Natural killer cell (primary cell): ENCODE results near the gene ANKH. TPM values are rescaled to one million over a fixed set of nuclear protein-coding genes. Genes with fewer than 3 reads are reported as not detected.
A peak's percentile ranks its signal among the peaks of the same experiment; 100 is the strongest.

Experiments used
- ATAC-seq, 3 donors: fragments of 150-1000 bp in 2 of 3; fragments of 200-7000 bp in 1 of 3; cut with Tn5 transposase; 1 replicate in 1 of 3; 2 replicates in 2 of 3; pipeline ENCODE4 v1.10.0; 2021; ENCODE audit warnings: mild to moderate bottlenecking in 2 of 3, moderate library complexity in 2 of 3
- DNase-seq, 2 donors: peaks; one replicate each; pipeline versions ENCODE4 v3.0.0 to v3.0.0-alpha.2; 2013 to 2021; ENCODE audit warnings: mixed read lengths in 1 of 2
- H3K27ac ChIP-seq: one replicate; pipeline ENCODE4 v1.5.1; 2013; ENCODE audit warnings: mild to moderate bottlenecking, low read length
- H3K27me3 ChIP-seq: one replicate; pipeline ENCODE4 v1.6.1; 2013; ENCODE audit warnings: low read length; ENCODE audit not compliant: control insufficient read depth, insufficient read depth
- H3K36me3 ChIP-seq: one replicate; pipeline ENCODE4 v1.6.1; 2013; ENCODE audit warnings: low read length; ENCODE audit not compliant: control insufficient read depth, insufficient read depth
- H3K4me1 ChIP-seq: one replicate; pipeline ENCODE4 v1.6.1; 2013; ENCODE audit warnings: low read length; ENCODE audit not compliant: control insufficient read depth, insufficient read depth
- H3K4me3 ChIP-seq: one replicate; pipeline ENCODE4 v1.5.1; 2013; ENCODE audit warnings: low read length
- H3K9me3 ChIP-seq: one replicate; pipeline ENCODE4 v1.6.1; 2013; ENCODE audit warnings: low read length; ENCODE audit not compliant: control insufficient read depth, insufficient read depth
- H3K27ac Mint-ChIP-seq, 2 donors: one replicate each; pipeline ENCODE4 v1.8.0; 2022; ENCODE audit warnings: mild to moderate bottlenecking in 2 of 2, mixed read lengths in 2 of 2, moderate library complexity in 1 of 2
- H3K27me3 Mint-ChIP-seq, 2 donors: one replicate each; pipeline ENCODE4 v1.8.0; 2022; ENCODE audit warnings: low read depth in 2 of 2, mixed read lengths in 2 of 2
- H3K36me3 Mint-ChIP-seq: one replicate; pipeline ENCODE4 v1.8.0; 2022; ENCODE audit warnings: mixed read lengths
- H3K4me1 Mint-ChIP-seq, 2 donors: one replicate each; pipeline ENCODE4 v1.8.0; 2022; ENCODE audit warnings: mixed read lengths in 2 of 2
- H3K4me3 Mint-ChIP-seq: one replicate; pipeline ENCODE4 v1.8.0; 2022; ENCODE audit warnings: mild to moderate bottlenecking, moderate library complexity, mixed read lengths
- H3K9me3 Mint-ChIP-seq, 2 donors: one replicate each; pipeline ENCODE4 v1.8.0; 2022; ENCODE audit warnings: mixed read lengths in 2 of 2
- WGBS: methylation state at CpG from one replicate; pipeline ENCODE4 v1.1.7; 2013; ENCODE audit warnings: missing lambda C conversion rate; ENCODE audit not compliant: insufficient coverage; 5-methylcytosine and 5-hydroxymethylcytosine counted together
- intact Hi-C: fragments of 100-400 bp; cut with micrococcal nuclease; formaldehyde crosslinking; loops from one replicate; pipeline ENCODE4 v1.14.2; 2022
- total RNA-seq, 4 donors: library from RNA; stranded (reverse); fragments of 120-200 nt in 1 of 4; gene quantifications; one replicate each; pipeline versions ENCODE4 v1.2.3 to v1.2.4, GENCODE V29; 2013 to 2022
- TF ChIP-seq, protein P1 (sequence below): fragments of 200-600 bp; IDR thresholded peaks from one replicate; pipeline ENCODE4 v1.8.0; 2022; ENCODE audit warnings: antibody characterized with exemption

The ANKH gene
- total RNA-seq, 3 donors from 2014 or later (not counting 1 experiment from before 2014, with no cell fraction given), result 52.9 to 78.0 (median 63.8) TPM

DNA sequence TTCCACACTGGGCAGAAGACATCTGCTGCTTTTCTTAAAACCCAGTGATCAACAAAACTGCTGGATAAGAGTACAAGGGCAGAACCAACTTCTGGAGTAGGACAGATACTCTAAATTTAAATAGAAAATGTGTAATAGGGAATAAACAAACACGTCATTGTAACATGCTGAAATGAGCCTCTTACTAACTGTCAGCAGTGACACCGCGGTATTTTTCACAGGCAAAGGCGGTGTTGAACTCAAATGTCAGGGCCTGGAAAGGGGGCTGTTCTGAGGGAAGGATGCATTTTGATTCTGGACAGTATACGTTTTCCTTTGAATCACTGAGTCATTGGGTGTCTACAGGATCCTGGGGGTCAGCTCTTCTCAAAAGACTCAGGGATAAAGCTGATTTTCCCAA, 133.5 kb downstream of the ANKH start:
- DNase-seq (no peak), ATAC-seq (no peak)
- TF ChIP-seq, protein P1, sequence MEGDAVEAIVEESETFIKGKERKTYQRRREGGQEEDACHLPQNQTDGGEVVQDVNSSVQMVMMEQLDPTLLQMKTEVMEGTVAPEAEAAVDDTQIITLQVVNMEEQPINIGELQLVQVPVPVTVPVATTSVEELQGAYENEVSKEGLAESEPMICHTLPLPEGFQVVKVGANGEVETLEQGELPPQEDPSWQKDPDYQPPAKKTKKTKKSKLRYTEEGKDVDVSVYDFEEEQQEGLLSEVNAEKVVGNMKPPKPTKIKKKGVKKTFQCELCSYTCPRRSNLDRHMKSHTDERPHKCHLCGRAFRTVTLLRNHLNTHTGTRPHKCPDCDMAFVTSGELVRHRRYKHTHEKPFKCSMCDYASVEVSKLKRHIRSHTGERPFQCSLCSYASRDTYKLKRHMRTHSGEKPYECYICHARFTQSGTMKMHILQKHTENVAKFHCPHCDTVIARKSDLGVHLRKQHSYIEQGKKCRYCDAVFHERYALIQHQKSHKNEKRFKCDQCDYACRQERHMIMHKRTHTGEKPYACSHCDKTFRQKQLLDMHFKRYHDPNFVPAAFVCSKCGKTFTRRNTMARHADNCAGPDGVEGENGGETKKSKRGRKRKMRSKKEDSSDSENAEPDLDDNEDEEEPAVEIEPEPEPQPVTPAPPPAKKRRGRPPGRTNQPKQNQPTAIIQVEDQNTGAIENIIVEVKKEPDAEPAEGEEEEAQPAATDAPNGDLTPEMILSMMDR, result no peak
- intact Hi-C loops, result no loop called here
- H3K27ac ChIP-seq, result no peak overlapping the region
- no peaks in the 10 kb centered on the region for H3K9me3 ChIP-seq
- no peak overlapping the region for H3K27ac Mint-ChIP-seq
- H3K4me3 Mint-ChIP-seq, result no peak overlapping the region
- no peaks in the 10 kb centered on the region for H3K4me1 ChIP-seq
- no peak overlapping the region for H3K4me3 ChIP-seq
- H3K27me3 ChIP-seq, result no peaks in the 10 kb centered on the region
- no peaks in the 10 kb centered on the region for H3K9me3 Mint-ChIP-seq
- no peaks in the 10 kb centered on the region for H3K27me3 Mint-ChIP-seq
- H3K36me3 ChIP-seq, result peaks cover 25% of the 10 kb centered on the region
- 97% methylated on average over 5 of the region's 5 CpGs for WGBS
- peaks cover 11% of the 10 kb centered on the region for H3K36me3 Mint-ChIP-seq
- peaks cover 0 to 6% of the 10 kb centered on the region in 2 donors for H3K4me1 Mint-ChIP-seq

DNA sequence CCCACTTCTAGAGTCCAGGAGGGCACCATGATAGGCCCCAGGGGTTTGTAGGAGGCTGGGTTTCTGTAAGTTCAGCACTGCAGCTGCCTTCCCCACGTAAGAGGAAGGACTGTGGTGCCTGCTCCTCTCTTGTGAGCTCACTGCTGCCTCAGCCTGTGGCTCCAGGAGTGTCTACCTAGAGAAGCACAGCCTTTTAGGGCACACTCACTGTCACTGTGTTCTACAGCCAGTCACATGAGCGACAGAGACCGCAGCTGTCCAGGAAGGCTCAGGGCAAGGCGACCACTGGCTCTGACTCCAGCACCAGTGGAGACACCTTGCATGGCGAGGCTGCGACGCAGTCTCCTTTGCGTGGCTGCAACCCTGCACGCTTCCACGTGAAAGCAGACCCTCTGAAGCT, 134.3 kb downstream of the ANKH start:
- TF ChIP-seq, protein P1, result no peak
- Histone ChIP-seq H3K36me3 (peaks cover 28% of the 10 kb centered on the region), H3K27ac (no peak overlapping the region), H3K4me3 (no peak overlapping the region), H3K9me3 (no peaks in the 10 kb centered on the region), H3K4me1 (no peaks in the 10 kb centered on the region), H3K27me3 (no peaks in the 10 kb centered on the region)
- intact Hi-C loops, result no loop called here
- Mint-ChIP-seq H3K27ac (no peak overlapping the region), H3K9me3 (no peaks in the 10 kb centered on the region), H3K4me3 (no peak overlapping the region), H3K36me3 (peaks cover 11% of the 10 kb centered on the region), H3K4me1 (peaks cover 0 to 6% of the 10 kb centered on the region in 2 donors), H3K27me3 (no peaks in the 10 kb centered on the region)
- WGBS, result 93% methylated on average over 10 of the region's 10 CpGs
- no peak for DNase-seq
- no peak for ATAC-seq

GRCh38 chr5:14735944-14736343, 135.6 kb downstream of the ANKH start:
- ATAC-seq, result peak in 1 of 3 donors; percentile 17
- WGBS, result 71% methylated on average over 4 of the region's 4 CpGs

GRCh38 chr5:14734396-14734795, 137.2 kb downstream of the ANKH start:
- Histone ChIP-seq H3K36me3 (peaks cover 15% of the 10 kb centered on the region), H3K4me3 (no peak overlapping the region), H3K27ac (no peak overlapping the region), H3K27me3 (no peaks in the 10 kb centered on the region), H3K9me3 (no peaks in the 10 kb centered on the region), H3K4me1 (no peaks in the 10 kb centered on the region)
- TF ChIP-seq, protein P1, result no peak
- no peak for ATAC-seq
- DNase-seq, result no peak
- H3K27me3 Mint-ChIP-seq, result no peaks in the 10 kb centered on the region
- no peak overlapping the region for H3K4me3 Mint-ChIP-seq
- no peaks in the 10 kb centered on the region for H3K36me3 Mint-ChIP-seq
- intact Hi-C loops, result no loop called here
- no peak overlapping the region for H3K27ac Mint-ChIP-seq
- 93% methylated on average over 13 of the region's 13 CpGs for WGBS
- H3K4me1 Mint-ChIP-seq, result peaks cover 0 to 6% of the 10 kb centered on the region in 2 donors
- H3K9me3 Mint-ChIP-seq, result no peaks in the 10 kb centered on the region

More at GRCh38 chr5:14735944-14736343, 135.6 kb downstream of the ANKH start:
- no peak overlapping the region for H3K4me3 Mint-ChIP-seq
- TF ChIP-seq, protein P1, result no peak
- Histone ChIP-seq H3K27ac (no peak overlapping the region), H3K27me3 (no peaks in the 10 kb centered on the region), H3K36me3 (peaks cover 22% of the 10 kb centered on the region), H3K9me3 (no peaks in the 10 kb centered on the region), H3K4me1 (no peaks in the 10 kb centered on the region), H3K4me3 (no peak overlapping the region)
- no peak for DNase-seq
- intact Hi-C loops, result no loop called here
- H3K36me3 Mint-ChIP-seq, result peaks cover 3% of the 10 kb centered on the region
- no peaks in the 10 kb centered on the region for H3K27me3 Mint-ChIP-seq
- H3K9me3 Mint-ChIP-seq, result no peaks in the 10 kb centered on the region
- no peak overlapping the region for H3K27ac Mint-ChIP-seq
- H3K4me1 Mint-ChIP-seq, result peaks cover 0 to 6% of the 10 kb centered on the region in 2 donors
